A673 (cell line): ENCODE data around the gene ADCY5. TPM values are rescaled to one million over a fixed set of nuclear protein-coding genes. Genes with fewer than 3 reads are reported as not detected.

Source experiments
- BruUV-seq: library from RNA; stranded (reverse); fragments of 400-500 nt; replicated peaks from 2 replicates; lab custom pipeline; 2021; lab: Mats Ljungman, UMichigan
- CTCF ChIA-PET: fragments of 300-600 bp; sonication (Branson Sonifier 250); formaldehyde crosslinking; loops from one replicate; lab custom pipeline; 2022; ENCODE audit warnings: antibody characterized with exemption; lab: Charles Lee
- POLR2A ChIA-PET: fragments of 300-600 bp; sonication (Branson Sonifier 250); formaldehyde crosslinking; loops from one replicate; lab custom pipeline; 2022; ENCODE audit warnings: antibody characterized with exemption; ENCODE audit not compliant: low non-redundant PET; lab: Charles Lee
- DNase-seq: peaks from one replicate; pipeline ENCODE4 v3.0.0-alpha.2; 2015; ENCODE audit warnings: low spot score
- H3K27ac ChIP-seq: fragments of 200-600 bp; sonication (generic); 2 replicates; pipeline ENCODE4 v1.5.1; 2016; ENCODE audit warnings: mixed run types, low read depth, mild to moderate bottlenecking, mixed read lengths, antibody characterized with exemption, low read length; ENCODE audit not compliant: poor library complexity, severe bottlenecking
- H3K27me3 ChIP-seq: fragments of 200-600 bp; sonication (generic); replicated peaks from 2 replicates; pipeline ENCODE4 v1.6.1; 2017; ENCODE audit warnings: mixed run types, low read depth, mild to moderate bottlenecking, mixed read lengths, antibody characterized with exemption, low read length; ENCODE audit not compliant: insufficient read depth, poor library complexity
- H3K36me3 ChIP-seq: fragments of 200-600 bp; sonication (generic); 2 replicates; pipeline ENCODE4 v1.6.1; 2016; ENCODE audit warnings: mixed run types, mild to moderate bottlenecking, mixed read lengths, antibody characterized with exemption, low read length; ENCODE audit not compliant: insufficient read depth, poor library complexity, severe bottlenecking
- H3K4me1 ChIP-seq: fragments of 200-600 bp; sonication (generic); 2 replicates; pipeline ENCODE4 v1.6.1; 2017; ENCODE audit warnings: mixed run types, mild to moderate bottlenecking, mixed read lengths, antibody characterized with exemption, low read length; ENCODE audit not compliant: insufficient read depth, poor library complexity, severe bottlenecking
- H3K4me3 ChIP-seq: fragments of 200-600 bp; sonication (generic); 2 replicates; pipeline ENCODE4 v1.5.1; 2016; ENCODE audit warnings: low read depth, mixed run types, mild to moderate bottlenecking, mixed read lengths, low read length; ENCODE audit not compliant: poor library complexity, severe bottlenecking
- H3K9me3 ChIP-seq: fragments of 200-600 bp; sonication (generic); 2 replicates; pipeline ENCODE4 v1.6.1; 2016; ENCODE audit warnings: mixed run types, low read depth, mild to moderate bottlenecking, mixed read lengths, antibody characterized with exemption, low read length; ENCODE audit not compliant: poor library complexity, severe bottlenecking
- EZH2 ChIP-seq: fragments of 200-600 bp; sonication (generic); IDR thresholded peaks from 2 replicates; pipeline ENCODE4 v1.6.1; 2017; ENCODE audit warnings: borderline replicate concordance, low read depth, mild to moderate bottlenecking, mixed read lengths, antibody characterized with exemption, low read length; ENCODE audit not compliant: poor library complexity, severe bottlenecking
- intact Hi-C: fragments of 100-400 bp; cut with micrococcal nuclease; formaldehyde crosslinking; loops from one replicate; pipeline ENCODE4 v1.10.0; 2022; ENCODE audit not compliant: unreplicated experiment
- total RNA-seq: library from RNA; stranded (reverse); gene quantifications from 2 replicates; pipeline ENCODE4 v1.2.3, GENCODE V29; 2021
- TF ChIP-seq, protein P1 (sequence below): fragments of 300-800, 200-600 bp; sonication (generic); conservative IDR thresholded peaks from 2 replicates; pipeline ENCODE4 v1.5.1; 2017; ENCODE audit warnings: low read depth, mild to moderate bottlenecking, antibody characterized with exemption, low read length, moderate library complexity, mixed read lengths

Gene ADCY5
- total RNA-seq, 1 experiment from 2014 or later, result 0.21 TPM

GRCh38 chr3:123397921-123398785 lies 50.7 kb downstream of the ADCY5 start:
- intact Hi-C loops, result no loop called here
- ChIA-PET CTCF (no interaction called here), POLR2A (no interaction called here)
- Histone ChIP-seq H3K27ac (no peak overlapping the region), H3K4me3 (no peak overlapping the region), H3K4me1 (no peaks in the 10 kb centered on the region), H3K36me3 (no peaks in the 10 kb centered on the region), H3K27me3 (peaks cover 28% of the 10 kb centered on the region), H3K9me3 (no peaks in the 10 kb centered on the region)
- no peak for DNase-seq
- no TSS peak for BruUV-seq
- TF ChIP-seq EZH2, result no peak

GRCh38 chr3:123397050-123397590 lies 51.8 kb downstream of the ADCY5 start:
- Histone ChIP-seq H3K36me3 (no peaks in the 10 kb centered on the region), H3K4me1 (no peaks in the 10 kb centered on the region), H3K27ac (no peak overlapping the region), H3K27me3 (peaks cover 28% of the 10 kb centered on the region), H3K4me3 (no peak overlapping the region), H3K9me3 (no peaks in the 10 kb centered on the region)
- ChIA-PET CTCF (no interaction called here), POLR2A (no interaction called here)
- BruUV-seq, result no TSS peak
- TF ChIP-seq EZH2, result no peak
- TF ChIP-seq, protein P1, sequence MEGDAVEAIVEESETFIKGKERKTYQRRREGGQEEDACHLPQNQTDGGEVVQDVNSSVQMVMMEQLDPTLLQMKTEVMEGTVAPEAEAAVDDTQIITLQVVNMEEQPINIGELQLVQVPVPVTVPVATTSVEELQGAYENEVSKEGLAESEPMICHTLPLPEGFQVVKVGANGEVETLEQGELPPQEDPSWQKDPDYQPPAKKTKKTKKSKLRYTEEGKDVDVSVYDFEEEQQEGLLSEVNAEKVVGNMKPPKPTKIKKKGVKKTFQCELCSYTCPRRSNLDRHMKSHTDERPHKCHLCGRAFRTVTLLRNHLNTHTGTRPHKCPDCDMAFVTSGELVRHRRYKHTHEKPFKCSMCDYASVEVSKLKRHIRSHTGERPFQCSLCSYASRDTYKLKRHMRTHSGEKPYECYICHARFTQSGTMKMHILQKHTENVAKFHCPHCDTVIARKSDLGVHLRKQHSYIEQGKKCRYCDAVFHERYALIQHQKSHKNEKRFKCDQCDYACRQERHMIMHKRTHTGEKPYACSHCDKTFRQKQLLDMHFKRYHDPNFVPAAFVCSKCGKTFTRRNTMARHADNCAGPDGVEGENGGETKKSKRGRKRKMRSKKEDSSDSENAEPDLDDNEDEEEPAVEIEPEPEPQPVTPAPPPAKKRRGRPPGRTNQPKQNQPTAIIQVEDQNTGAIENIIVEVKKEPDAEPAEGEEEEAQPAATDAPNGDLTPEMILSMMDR, result no peak
- intact Hi-C loops, result no loop called here
- no peak for DNase-seq

GRCh38 chr3:123396171-123397049 lies 52.5 kb downstream of the ADCY5 start:
- CTCF ChIA-PET, result no interaction called here
- no TSS peak for BruUV-seq

More at GRCh38 chr3:123396171-123397049, 52.5 kb downstream of the ADCY5 start:
- H3K4me3 ChIP-seq, result no peak overlapping the region
- no peaks in the 10 kb centered on the region for H3K9me3 ChIP-seq
- POLR2A ChIA-PET, result no interaction called here
- no peak overlapping the region for H3K27ac ChIP-seq
- no peaks in the 10 kb centered on the region for H3K4me1 ChIP-seq
- intact Hi-C loops, result no loop called here
- H3K36me3 ChIP-seq, result no peaks in the 10 kb centered on the region
- no peak for TF ChIP-seq EZH2
- TF ChIP-seq, protein P1, result no peak
- H3K27me3 ChIP-seq, result peaks cover 28% of the 10 kb centered on the region
- DNase-seq, result no peak
